ENCODE results near the gene GRIK4. TPM values are rescaled to one million over a fixed set of nuclear protein-coding genes. Genes with fewer than 3 reads are reported as not detected.

The GRIK4 gene
- total RNA-seq, 4 donors from 2014 or later: 0.57 to 0.85 TPM; not detected in 2

DNA sequence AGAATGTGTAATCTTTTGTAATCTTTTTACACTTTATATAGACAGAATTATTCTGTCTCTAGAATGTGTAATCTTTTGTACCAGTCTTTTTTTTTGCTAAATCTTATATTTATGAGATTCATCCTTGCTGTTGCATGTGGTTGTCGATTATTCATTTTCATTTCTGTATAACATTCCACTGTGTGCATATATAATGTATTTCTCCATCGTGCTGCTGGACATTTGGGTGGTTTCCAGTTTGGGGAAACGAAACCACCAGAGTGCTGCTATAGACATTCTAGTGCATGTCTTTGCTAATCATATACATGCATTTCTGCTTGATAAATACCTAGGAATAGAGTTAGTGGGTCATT lies 146.5 kb downstream of the GRIK4 start:
- TF ChIP-seq, protein P1, sequence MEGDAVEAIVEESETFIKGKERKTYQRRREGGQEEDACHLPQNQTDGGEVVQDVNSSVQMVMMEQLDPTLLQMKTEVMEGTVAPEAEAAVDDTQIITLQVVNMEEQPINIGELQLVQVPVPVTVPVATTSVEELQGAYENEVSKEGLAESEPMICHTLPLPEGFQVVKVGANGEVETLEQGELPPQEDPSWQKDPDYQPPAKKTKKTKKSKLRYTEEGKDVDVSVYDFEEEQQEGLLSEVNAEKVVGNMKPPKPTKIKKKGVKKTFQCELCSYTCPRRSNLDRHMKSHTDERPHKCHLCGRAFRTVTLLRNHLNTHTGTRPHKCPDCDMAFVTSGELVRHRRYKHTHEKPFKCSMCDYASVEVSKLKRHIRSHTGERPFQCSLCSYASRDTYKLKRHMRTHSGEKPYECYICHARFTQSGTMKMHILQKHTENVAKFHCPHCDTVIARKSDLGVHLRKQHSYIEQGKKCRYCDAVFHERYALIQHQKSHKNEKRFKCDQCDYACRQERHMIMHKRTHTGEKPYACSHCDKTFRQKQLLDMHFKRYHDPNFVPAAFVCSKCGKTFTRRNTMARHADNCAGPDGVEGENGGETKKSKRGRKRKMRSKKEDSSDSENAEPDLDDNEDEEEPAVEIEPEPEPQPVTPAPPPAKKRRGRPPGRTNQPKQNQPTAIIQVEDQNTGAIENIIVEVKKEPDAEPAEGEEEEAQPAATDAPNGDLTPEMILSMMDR (IDR thresholded peaks at IDR 0.05; ENCODE audit: low read depth): no peak

DNA sequence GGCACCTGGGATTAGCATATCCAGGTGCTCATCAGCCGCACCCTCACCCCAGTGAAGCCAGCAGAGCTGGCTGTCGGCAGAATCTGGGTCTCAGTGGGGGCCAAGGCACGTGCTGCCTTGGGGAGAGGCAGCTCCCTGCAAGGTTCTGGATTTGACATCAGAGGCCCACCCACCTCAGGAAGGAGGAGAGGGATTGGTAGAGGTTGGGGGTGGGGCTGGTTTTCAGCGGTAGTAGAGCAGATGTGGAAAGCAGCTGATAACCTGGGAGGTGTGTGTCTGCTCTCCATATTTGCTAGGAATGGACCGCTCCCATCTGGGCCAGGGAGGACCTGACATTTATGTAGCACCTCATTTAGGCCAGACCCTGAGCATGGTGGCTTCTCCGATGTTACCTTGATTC lies 147.5 kb downstream of the GRIK4 start:
- TF ChIP-seq, protein P1 (IDR thresholded peaks at IDR 0.05; ENCODE audit: low read depth): no peak

DNA sequence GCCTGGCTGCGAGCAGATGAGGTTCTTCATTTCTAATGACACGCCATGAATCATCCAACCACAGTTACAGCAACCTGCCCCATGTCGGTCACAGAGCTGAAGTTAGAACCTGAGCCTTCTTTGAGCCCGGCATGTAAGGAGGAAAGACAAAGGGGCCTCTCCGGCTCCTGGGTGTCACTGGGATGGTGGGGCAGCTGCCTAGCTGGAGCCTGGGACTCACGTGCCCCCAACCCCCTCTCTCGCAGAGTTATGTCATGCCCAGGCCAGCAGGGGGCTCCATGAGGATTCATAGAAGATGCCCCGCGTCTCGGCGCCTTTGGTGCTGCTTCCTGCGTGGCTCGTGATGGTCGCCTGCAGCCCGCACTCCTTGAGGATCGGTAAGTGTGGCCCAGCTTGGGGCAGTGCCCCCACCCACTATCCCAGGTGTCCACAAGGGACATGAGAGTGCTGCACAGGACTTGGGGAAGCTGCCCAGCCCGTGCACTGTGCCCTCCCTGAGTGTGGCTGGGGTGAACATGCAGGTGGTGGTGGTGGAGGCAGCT lies 148.5 kb downstream of the GRIK4 start:
- TF ChIP-seq, protein P1 (IDR thresholded peaks at IDR 0.05; ENCODE audit: low read depth): no peak

DNA sequence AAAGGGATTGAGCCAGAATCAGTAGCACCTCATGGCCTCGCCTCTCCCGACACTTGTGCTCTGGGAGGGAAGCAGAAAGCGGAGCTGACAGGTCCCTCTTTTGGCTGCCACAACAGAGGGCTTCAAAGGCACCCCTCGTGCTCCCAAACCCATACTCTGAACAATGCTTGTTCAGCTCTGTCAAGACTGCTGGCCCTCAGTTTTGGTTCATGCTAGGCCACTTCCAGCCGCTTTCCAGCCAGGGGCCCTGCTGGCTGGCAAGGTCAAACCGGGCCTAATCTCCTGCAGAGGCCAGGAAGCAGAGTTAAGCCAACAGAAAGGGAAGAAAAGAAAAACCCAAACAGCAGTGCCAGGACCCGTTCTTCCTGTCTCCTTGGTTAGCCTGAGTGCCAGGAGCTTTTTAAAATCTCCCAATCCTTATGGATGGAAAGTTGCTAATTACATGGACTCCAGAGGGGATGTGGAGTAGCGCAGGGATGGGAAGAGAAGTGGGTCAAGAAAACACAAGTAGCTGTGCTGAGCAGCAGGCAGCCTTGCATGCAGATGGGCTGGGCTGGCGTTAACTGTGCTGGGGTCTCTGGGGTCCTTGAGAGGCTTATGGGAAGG lies 150.6 kb downstream of the GRIK4 start:
- TF ChIP-seq, protein P1 (IDR thresholded peaks at IDR 0.05; ENCODE audit: low read depth): no peak

DNA sequence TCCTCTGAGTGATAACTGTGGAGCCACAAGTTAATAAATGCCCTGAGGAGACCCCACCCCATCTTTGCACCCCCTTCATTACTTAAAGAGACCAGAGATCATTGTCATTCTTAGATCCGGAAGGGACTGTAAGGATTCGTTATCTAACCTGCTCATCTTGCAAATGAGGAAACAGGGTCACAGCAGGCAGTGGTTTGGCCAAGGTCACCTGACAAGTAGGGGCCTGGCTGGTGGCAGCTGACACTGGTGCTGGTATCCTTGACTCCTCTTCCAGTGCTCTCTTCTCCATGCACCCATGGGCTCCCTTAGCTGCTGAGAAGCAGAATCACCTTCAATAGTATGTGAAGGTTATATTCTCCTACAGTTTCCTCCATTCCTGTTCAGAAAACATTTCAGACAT lies 151.6 kb downstream of the GRIK4 start:
- TF ChIP-seq, protein P1 (IDR thresholded peaks at IDR 0.05; ENCODE audit: low read depth): no peak

DNA sequence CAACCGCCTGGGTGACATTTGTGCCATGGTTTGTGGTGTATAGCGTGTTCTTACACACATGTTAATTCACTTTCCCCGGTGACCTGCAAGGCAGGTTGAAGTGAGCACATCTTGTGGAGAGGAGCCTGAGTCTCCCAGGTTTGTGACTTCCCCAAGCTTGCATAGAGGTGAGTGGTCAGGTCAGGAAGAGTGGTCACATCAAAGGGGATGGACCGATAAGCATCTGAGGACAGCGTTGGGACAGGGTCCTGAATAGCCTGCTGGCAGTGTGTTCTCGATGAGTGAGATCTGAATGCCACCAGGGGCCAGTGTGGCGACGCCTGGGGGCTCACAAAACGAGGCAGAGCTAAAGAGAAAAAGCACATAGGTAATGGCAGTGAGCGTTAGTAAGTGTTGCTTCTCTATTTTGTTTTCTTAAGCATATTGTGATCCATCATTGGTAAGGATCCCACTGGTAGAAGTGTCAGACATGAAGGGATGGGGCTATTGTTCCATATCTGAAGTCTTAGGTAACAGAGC lies 154.6 kb downstream of the GRIK4 start:
- TF ChIP-seq, protein P1 (IDR thresholded peaks at IDR 0.05; ENCODE audit: low read depth): no peak

DNA sequence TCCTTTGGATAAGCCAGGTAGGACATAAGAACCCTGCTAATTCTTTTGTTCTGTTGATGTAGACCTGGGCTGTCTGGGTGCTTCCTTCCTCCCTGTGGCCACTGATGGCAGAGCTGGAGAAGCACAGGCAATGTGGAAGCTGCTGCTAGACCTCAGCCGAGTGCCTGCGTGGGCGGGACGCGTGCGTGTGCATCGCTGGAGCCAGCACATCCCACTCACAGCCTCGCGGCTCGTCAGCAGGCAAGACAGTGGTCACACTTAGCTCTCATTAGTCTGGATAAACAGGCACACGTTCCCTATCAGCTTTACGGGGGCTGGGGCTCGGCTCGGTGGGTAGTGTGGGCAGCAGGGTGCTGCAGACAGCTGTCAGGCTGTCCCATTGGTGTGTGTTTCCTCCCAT lies 155.7 kb downstream of the GRIK4 start:
- TF ChIP-seq, protein P1 (IDR thresholded peaks at IDR 0.05; ENCODE audit: low read depth): no peak
